ENCODE measurements around the gene DMWD.

DNA sequence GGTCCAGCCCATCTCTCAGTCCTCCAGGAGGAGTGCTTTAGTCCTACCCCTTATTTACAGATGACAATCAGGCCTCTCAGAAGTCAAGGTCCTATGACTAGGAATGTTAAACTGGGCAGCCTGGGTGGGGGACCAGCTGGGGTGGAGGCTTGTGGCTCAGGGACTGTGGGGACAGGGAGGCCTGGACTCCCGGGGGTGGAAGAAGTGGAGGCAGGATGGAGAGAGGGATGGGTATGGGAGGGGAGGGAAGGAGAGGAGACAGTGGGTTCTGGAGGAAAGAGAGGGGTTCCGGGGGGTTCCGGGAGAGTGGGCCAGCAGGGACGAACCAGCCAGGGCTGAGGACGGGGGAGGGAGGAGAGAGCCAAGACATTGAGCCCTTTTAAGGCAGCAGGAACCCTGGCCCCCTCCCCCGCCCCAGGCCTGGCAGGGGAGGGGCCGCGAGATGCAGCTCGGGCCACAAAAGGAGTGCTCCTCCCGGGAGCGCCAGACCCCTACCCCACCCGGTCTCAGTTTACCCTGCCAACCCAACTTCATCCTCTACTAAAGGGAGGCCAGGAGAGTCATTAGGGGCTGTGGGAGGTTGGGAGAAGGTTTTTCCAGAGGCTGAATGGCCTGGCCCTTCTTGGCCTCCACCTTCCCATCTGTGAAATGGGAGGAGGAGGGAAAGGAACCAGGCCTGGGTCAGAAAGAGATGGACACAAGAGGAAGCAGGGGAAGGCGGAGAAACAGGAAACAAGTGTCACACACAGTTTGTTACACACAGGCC is 12.0 kb downstream of the DMWD start:
- no peak for TF ChIP-seq REST (IDR thresholded peaks at IDR 0.05; ENCODE audit: insufficient read depth in 1 of 2, low read depth in 2 of 2, low read length in 1 of 2)
- TF ChIP-seq, protein P1, sequence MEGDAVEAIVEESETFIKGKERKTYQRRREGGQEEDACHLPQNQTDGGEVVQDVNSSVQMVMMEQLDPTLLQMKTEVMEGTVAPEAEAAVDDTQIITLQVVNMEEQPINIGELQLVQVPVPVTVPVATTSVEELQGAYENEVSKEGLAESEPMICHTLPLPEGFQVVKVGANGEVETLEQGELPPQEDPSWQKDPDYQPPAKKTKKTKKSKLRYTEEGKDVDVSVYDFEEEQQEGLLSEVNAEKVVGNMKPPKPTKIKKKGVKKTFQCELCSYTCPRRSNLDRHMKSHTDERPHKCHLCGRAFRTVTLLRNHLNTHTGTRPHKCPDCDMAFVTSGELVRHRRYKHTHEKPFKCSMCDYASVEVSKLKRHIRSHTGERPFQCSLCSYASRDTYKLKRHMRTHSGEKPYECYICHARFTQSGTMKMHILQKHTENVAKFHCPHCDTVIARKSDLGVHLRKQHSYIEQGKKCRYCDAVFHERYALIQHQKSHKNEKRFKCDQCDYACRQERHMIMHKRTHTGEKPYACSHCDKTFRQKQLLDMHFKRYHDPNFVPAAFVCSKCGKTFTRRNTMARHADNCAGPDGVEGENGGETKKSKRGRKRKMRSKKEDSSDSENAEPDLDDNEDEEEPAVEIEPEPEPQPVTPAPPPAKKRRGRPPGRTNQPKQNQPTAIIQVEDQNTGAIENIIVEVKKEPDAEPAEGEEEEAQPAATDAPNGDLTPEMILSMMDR (IDR thresholded peaks at IDR 0.05), result no peak
